NCI-H2107 (cell line): ENCODE data around the gene ACOX2.

Experiments
- DNase-seq: peaks from one replicate; lab custom pipeline; 2025; lab: John Stamatoyannopoulos, UW

The ACOX2 gene

DNA sequence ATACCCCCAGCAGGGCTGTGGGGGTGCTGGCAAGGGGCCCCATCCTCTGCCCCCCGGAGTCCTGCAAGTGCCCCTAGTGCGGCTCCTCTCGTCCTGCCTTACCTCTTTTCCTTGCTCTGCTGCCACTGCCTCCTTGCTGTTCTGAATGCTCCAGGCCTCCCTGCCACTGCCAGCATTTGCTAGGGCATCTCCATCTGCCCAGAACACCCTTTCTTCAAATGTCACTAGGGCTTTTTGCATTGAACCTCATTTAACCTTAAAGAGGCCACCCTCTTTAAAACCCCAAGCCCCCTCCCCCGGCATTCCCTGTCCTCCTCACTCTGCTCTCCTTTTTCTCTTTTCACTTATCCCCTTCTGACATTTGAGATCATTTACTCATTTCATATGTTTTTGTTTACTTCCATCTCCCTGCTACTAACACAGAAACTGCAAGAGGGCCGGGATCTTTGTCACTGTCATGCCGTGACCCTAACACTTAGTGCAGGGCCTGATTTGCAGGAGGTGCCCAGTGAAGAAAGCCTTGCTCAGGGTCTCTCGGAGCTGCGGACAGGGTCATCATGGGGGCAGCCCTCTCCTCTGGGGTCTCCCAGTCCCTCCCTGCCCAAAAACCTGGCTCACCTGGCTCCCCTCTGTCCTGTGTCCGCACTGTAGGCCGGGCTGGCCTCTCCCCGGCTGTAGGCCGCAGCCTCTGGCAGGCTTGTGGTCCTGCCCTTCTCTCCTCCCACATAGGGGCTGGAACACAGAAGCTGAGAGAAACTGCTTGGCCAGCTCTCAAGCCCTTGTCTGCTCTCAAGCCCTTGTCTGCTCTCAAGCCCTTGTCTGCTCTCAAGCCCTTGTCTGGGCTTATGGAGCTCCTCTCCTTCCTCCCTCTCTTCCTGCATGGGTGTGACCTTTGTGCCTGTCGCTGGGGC is at the start of gene ACOX2:
Gene ACOX2 (minus strand): TSS at position 690 of the 911 bp plus-strand sequence. CDS start 2,084 bp downstream, outside the sequence.
- DNase-seq = no peak

- no peak for DNase-seq
Measured at GRCh38 chr3:58585994-58586393, 49.0 kb upstream of the ACOX2 start.

DNA sequence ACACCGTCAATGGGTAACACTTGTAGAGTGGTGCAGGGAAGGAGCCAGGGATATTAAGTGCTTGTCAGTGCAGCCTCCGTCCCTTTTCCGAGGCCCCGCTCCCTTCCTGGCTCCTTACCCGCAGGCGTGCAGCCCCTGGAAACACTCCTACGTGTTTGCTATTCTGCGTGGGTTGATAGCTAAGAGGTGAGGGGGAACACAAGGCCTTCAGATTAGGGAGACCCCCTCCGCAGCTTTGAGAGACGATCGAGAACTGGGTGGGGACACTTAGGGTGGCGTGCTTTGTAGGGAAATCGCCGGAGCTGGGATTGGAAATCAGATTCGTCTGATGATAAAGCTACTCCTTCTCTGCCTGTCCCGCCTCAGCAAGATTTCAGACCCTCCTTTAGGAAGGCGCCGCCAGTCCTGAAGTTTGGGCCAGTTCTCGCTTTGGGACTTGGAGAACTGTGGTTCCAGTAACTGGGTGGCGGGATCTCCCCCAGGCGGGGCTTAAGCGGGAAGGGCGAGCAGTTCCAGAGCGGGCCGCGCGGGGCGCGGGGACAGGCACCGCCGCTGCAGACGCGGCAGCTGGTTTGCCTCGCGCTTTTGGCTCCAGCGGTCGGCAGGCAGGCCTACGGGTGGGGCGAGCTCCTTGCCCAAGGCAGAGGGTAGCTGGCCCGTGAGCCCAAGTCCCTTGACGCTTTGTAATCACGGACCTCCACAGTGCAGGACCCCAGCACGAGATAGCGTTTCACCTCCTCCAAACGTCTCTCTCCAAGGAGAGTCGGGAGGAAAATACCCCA is 48.2 kb upstream of the ACOX2 start:
- DNase-seq = peak; percentile 30

DNA sequence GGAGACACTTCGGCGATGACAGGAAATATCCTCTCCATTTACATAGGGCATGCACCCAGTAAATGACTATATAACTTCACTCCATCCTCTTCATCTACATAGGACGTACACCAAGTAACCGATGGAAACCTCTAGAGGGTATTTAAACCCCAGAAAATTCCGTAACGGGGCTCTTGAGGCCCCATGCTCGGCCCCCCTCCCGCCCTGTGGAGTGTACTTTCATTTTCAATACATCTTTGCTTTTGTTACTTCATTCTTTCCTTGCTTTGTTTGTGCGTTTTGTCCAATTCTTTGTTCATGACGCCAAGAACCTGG is 47.7 kb upstream of the ACOX2 start:
- no peak for DNase-seq

DNA sequence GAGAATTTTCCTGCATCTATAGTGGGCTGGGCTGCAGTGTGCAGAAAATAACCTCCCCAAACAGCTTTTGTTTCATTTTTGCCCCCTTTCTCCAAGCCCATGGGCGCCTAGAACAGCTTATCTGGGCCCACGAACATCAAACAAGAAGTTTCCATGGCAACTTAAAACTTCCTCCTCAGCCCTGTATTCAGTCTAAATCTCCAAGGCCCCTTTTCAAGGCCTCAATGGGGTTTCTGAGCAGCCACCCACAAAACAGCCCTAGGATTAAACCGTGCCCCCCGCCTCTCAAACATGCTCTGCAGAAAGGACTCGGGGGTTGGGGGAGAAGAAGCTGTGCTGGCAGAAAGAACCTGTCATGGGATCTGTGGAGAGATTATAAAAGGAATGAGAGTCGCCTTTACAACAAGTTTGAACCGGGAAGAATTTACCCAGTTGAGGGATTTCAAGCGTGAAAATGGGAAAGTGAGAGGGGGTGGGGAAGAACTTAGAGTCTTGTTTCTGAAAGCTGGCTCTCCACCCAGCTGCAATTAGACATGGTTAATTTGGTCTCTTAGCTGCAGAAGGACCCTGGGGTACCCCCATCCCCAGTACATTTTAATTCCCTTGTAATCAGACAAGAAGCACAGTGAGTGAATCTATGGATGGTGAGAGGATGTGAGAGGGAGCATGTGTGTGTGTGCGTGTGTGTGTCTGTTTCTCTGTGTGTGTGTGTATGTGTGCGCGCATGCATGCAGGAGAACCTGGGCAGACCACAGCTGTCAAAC is 44.5 kb upstream of the ACOX2 start:
- no peak for DNase-seq

DNA sequence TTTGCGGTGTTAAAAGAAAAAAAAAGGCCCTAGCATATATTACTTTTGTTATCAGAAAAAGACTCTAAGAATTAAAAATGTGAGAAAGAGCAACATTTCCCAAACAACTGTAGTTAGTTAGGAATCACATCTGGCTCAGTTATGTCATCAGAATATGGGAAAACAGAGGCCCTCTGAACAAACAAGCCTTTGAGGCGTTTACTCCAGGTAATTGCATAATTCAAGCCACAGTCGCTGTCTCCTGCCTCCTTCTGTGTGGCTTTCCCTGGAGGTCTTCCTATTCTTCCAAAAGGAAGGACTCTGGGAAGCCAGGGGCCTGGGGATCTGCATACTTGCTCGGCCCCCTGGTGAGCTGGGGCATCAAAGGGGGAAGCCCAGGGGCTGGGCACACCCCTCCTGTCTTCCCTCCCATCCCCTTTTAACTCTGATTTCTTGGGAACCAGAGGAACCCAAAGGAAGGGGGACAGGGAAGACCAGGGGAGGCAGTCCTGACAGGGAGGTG is 43.9 kb upstream of the ACOX2 start:
- DNase-seq = no peak

- no peak for DNase-seq
Measured at GRCh38 chr3:58578873-58579272, 41.9 kb upstream of the ACOX2 start.

GRCh38 chr3:58577269-58577821 is 40.4 kb upstream of the ACOX2 start, which contains the start of gene FAM107A:
Gene FAM107A (minus strand): TSS chr3:58577391. CDS start chr3:58569860, 7,531 bp downstream.
- no peak for DNase-seq

GRCh38 chr3:58576716-58577115 is 39.7 kb upstream of the ACOX2 start:
- no peak for DNase-seq

DNA sequence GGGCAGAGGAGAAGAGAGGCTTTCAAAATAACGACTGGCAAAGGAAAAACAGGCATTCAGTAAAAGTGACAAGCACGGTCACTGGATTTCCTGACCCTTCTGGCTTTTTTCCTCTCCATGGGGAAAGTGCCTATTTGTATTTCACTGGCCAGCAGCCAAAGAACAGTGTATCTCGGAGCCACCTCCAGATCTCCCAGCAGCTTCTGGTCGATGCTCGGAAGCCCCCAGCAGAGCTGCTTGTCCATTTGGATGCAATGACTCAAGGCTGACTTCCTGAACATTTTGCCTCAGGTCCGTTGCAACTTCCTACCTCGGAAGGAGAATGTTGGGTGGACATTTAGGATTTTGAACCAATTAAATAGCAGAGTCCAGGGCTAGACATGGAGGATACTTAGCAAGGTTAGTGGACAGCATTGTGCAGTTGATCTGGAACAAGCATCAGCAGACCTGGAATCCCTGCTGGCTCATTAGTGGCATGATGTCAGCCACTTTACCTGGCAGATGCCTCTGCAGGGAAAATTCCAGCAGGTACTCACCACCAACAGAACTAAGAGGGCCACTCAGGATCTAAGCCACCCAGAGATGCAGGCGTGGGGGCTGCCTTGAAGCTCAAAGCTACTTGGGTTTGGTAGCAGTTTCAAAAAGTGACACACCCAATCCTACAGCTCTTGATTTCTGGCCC is 39.1 kb upstream of the ACOX2 start:
- DNase-seq = no peak

GRCh38 chr3:58574682-58575081 is 37.7 kb upstream of the ACOX2 start:
- DNase-seq = no peak

DNA sequence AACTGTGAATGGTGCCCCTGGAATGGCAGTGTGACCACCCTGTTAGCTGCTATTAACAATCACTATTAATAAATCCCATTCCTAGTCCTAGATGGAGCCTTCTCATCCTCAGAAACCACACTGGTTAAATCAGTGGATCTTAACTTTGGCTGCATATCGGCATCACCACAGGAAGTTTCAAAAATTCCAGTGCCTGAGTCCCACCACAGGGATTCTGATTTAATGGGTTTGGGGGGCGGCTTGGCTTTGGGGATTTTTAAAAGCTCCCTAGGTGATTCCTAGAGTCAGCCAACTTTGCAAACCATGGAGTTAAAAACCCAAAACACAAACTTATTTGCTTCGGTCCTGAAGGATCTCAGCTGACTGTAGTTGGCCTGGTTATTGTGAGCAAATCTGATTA is 37.1 kb upstream of the ACOX2 start:
- no peak for DNase-seq

- no peak for DNase-seq
Measured at GRCh38 chr3:58573640-58574039, 36.6 kb upstream of the ACOX2 start.

DNA sequence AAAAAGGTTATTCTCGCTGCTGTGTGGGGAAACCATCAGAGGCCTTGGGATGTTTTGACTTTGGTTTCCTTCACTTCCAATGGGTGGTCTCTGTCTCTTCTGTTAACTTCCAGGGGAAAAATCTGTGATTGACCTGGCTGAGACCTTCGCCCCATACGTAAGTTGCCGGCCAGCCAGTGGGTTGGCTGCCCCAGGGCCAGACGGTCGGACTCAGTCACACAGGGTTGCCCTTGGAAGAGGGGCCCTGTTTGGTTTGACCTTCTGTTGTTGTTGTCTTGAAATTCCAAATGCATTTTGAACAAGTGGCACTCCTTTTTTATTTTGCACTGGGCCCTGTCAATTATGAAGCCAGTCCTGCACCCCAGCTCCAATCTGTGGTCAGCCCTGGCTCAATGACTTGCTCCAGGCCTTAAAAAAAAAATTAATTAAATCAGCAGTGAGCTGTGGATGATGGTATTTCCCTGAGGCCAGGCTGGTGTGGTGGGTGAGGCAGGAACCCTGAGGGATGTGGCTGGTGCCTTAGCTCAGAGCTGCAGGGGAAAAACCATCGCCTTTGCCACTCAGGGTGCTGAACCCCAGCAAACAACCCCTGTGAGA is 35.7 kb upstream of the ACOX2 start:
- no peak for DNase-seq

DNA sequence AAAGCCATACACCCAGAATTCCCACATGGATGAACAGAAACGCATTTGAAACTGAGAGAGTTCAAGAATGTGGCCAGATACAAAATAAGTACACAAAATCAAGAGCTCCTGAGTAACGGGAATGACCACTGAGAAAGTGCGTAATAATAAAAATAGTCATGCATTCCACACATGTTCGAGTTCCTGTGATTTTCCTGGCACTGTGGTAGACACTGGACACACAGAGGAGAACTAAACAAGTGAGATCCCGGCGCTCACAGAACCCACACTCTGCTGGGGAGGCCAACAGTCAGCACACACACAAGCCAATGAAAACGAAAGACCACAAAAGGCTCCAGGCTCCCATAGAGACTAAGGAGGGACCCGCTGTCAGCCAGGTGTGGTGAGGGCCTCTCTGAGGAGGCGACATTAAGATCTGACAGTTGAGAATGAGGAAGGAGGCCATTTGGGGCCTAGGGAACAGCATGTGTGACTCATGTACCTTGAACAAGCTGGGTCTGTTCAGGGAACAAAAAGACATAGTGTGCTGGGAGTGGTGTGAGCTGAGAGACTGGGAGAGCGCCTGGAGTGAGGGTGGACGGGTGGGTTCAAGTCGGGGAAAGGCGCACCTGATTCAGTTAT is 35.1 kb upstream of the ACOX2 start:
- DNase-seq = no peak

- DNase-seq = no peak
Measured at GRCh38 chr3:58570851-58571250, 33.9 kb upstream of the ACOX2 start.

GRCh38 chr3:58569287-58570001 is 32.5 kb upstream of the ACOX2 start:
- DNase-seq = no peak

DNA sequence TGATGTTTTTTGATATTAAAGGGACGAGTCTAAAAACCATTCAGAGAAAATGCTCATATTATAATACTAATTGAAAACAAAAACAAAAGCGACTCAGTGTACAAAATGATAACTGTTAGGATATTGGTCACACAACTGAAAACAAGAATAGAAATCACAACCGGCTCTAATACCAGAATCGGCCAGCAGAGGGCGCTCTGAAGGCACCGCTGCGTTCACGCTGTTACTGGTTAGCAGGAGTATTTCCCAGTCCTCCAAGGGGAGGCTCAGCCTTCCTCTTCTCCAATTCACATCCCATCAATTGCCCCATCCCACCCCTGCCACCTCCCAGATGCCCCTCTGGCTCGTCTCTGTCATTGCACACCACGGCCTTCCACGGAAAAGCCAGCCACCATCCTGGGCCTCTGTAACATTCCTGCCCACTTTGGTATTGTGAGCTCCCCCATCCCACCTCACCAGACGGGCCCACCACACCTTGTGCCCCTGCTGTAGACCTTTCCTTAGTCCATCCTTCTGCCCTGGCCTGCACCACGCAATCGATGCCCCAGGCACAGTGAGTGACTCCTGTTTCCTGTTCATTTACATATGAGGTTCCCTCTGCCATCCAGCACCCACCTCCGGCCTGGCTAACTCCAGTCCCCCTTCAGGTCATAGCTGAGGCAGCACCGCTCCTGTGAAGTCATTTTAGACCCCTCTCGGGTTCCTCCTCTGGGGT is 31.7 kb upstream of the ACOX2 start:
- DNase-seq = peak; percentile 43

DNA sequence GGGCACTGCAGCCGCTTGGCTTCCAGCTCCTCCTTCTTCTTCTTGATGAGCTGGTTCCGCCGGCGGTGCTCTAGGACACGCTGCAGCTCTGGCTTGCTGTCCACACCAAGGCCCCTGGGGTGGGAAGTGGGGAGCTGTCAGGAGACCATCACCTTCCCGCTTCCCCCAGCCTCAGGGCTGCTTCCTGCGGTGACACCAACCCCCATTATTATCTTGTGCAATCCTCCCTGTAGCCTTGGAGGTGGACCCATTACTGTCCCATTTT is 30.2 kb upstream of the ACOX2 start:
- DNase-seq = no peak
